Hepatocyte (in vitro differentiated cells): ENCODE data around the gene LRBA. TPM values are rescaled to one million over a fixed set of nuclear protein-coding genes. Genes with fewer than 3 reads are reported as not detected.
"Not testable (repeated sequence)": the region's sequence is repeated elsewhere in the genome, so short reads cannot be mapped to it uniquely, and the experiment has no call there.

Experiments used
- DNase-seq: peaks from one replicate; pipeline ENCODE4 v3.0.0-alpha.2; 2016; ENCODE audit warnings: low spot score
- H2AFZ ChIP-seq: fragments of 200-600 bp; sonication (generic); 2 replicates; pipeline ENCODE4 v1.6.0; 2016; ENCODE audit warnings: antibody characterized with exemption, mild to moderate bottlenecking
- H3K27ac ChIP-seq: fragments of 200-600 bp; sonication (generic); 2 replicates; pipeline ENCODE4 v1.5.1; 2016; ENCODE audit warnings: mild to moderate bottlenecking
- H3K27me3 ChIP-seq: fragments of 200-600 bp; sonication (generic); 2 replicates; pipeline ENCODE4 v1.6.1; 2016
- H3K36me3 ChIP-seq: fragments of 200-600 bp; sonication (generic); replicated peaks from 2 replicates; pipeline ENCODE4 v1.5.1; 2016; ENCODE audit warnings: low read depth; ENCODE audit not compliant: insufficient read depth
- H3K4me1 ChIP-seq: fragments of 200-600 bp; sonication (generic); 2 replicates; pipeline ENCODE4 v1.5.1; 2016; ENCODE audit warnings: mild to moderate bottlenecking, moderate library complexity; ENCODE audit not compliant: insufficient read depth
- H3K4me2 ChIP-seq: fragments of 200-600 bp; sonication (generic); 2 replicates; pipeline ENCODE4 v1.6.0; 2016
- H3K4me3 ChIP-seq: fragments of 200-600 bp; sonication (generic); 2 replicates; pipeline ENCODE4 v1.5.1; 2016; ENCODE audit warnings: mild to moderate bottlenecking
- H3K79me2 ChIP-seq: fragments of 200-600 bp; sonication (generic); 2 replicates; pipeline ENCODE4 v1.6.0; 2017; ENCODE audit warnings: mild to moderate bottlenecking
- H3K9me2 ChIP-seq: fragments of 200-600 bp; sonication (generic); replicated peaks from 2 replicates; pipeline ENCODE4 v1.6.0; 2017; ENCODE audit warnings: mild to moderate bottlenecking; ENCODE audit not compliant: insufficient read depth
- H3K9me3 ChIP-seq: fragments of 200-600 bp; sonication (generic); 2 replicates; pipeline ENCODE4 v1.5.1; 2016; ENCODE audit warnings: low read depth, mild to moderate bottlenecking
- H4K20me1 ChIP-seq: fragments of 200-600 bp; sonication (generic); 2 replicates; pipeline ENCODE4 v1.6.0; 2016; ENCODE audit warnings: mild to moderate bottlenecking; ENCODE audit not compliant: insufficient read depth, poor library complexity, severe bottlenecking
- CTCF ChIP-seq: fragments of 200-600 bp; sonication (generic); IDR thresholded peaks from 2 replicates; pipeline ENCODE4 v1.5.1; 2016; ENCODE audit warnings: antibody characterized with exemption, mild to moderate bottlenecking; ENCODE audit not compliant: poor library complexity
- EZH2 ChIP-seq: fragments of 200-600 bp; sonication (generic); IDR thresholded peaks from 2 replicates; pipeline ENCODE4 v1.6.1; 2016; ENCODE audit warnings: antibody characterized with exemption, mild to moderate bottlenecking, borderline replicate concordance
- EZH2phosphoT487 ChIP-seq: fragments of 200-600 bp; sonication (generic); IDR thresholded peaks from one replicate; pipeline ENCODE4 v1.6.1; 2018; ENCODE audit warnings: antibody characterized with exemption, mild to moderate bottlenecking, low read depth, moderate library complexity; ENCODE audit not compliant: unreplicated experiment, severe bottlenecking
- WGBS: methylation state at CpG from one replicate; pipeline ENCODE4 v1.1.6; 2016; ENCODE audit warnings: low lambda C conversion rate; ENCODE audit errors: missing lambda C conversion rate; 5-methylcytosine and 5-hydroxymethylcytosine counted together
- polyA plus RNA-seq: library from polyadenylated mRNA; unstranded; fragments of >200 nt; fragmentation: Nextera tagmentation; extraction: Ambion mirVana; gene quantifications from 2 replicates; pipeline ENCODE4 v1.2.1, GENCODE V29; 2016
- total RNA-seq: library from RNA; depleted of rRNA; stranded (reverse); fragments of >200 nt; gene quantifications from 2 replicates; pipeline ENCODE4 v1.2.3, GENCODE V29; 2014

LRBA gene
- total and polyA plus RNA-seq, 2 experiments from 2014 or later = 14.1 to 69.4 TPM

DNA sequence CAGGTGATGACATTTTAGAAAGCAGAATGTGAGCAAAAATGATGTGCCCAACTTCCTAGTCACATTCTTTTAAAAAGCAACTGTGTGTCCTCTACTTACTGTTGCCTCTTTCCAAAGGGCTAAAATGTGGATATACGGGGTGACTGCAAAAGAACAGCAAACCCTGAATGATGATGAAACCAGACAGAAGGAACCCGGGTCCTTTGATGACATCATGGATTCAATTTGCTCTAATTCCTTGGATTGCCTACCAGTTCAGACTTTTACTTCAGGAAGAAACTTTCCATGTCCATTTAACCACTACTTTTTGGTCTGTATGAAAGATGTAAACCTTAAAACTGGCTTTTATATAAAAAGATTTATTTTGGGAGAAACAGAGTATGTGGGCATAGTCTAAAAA, 624.0 kb downstream of the LRBA start:
- Histone ChIP-seq H2AFZ (no peak overlapping the region), H3K36me3 (no peaks in the 10 kb centered on the region), H3K4me2 (no peak overlapping the region), H3K27ac (no peak overlapping the region), H3K27me3 (no peaks in the 10 kb centered on the region), H3K9me3 (no peaks in the 10 kb centered on the region), H4K20me1 (no peaks in the 10 kb centered on the region), H3K4me1 (no peaks in the 10 kb centered on the region), H3K9me2 (no peaks in the 10 kb centered on the region), H3K4me3 (no peak overlapping the region), H3K79me2 (no peaks in the 10 kb centered on the region)
- TF ChIP-seq EZH2 = no peak
- TF ChIP-seq EZH2phosphoT487 = no peak
- no peak for TF ChIP-seq CTCF
- no peak for DNase-seq
- WGBS = 85% methylated on average over 2 of the region's 2 CpGs

DNA sequence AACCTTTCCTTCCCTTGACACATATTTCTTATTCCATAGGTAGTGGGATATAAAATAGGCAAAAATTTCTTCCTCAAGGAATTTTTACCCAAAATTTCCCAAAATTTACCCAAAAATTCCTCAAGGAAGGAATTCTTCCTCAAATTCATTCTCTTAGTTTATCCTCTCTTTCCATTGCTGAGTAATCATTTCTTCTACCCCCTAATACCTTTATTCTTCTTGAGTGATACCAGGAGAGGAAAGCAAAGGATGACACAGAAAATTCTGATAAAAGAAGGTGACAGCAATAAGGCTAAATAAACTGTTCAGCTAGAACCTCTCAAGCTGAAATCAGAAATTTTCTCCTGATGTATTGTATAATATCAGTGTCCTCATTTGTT, 624.6 kb downstream of the LRBA start:
- Histone ChIP-seq H3K9me3 (no peaks in the 10 kb centered on the region), H4K20me1 (no peaks in the 10 kb centered on the region), H3K4me2 (no peak overlapping the region), H3K4me3 (no peak overlapping the region), H3K9me2 (no peaks in the 10 kb centered on the region), H3K36me3 (no peaks in the 10 kb centered on the region), H2AFZ (no peak overlapping the region), H3K27me3 (no peaks in the 10 kb centered on the region), H3K79me2 (no peaks in the 10 kb centered on the region), H3K27ac (no peak overlapping the region), H3K4me1 (no peaks in the 10 kb centered on the region)
- TF ChIP-seq CTCF (no peak), EZH2 (no peak), EZH2phosphoT487 (no peak)
- DNase-seq = no peak

DNA sequence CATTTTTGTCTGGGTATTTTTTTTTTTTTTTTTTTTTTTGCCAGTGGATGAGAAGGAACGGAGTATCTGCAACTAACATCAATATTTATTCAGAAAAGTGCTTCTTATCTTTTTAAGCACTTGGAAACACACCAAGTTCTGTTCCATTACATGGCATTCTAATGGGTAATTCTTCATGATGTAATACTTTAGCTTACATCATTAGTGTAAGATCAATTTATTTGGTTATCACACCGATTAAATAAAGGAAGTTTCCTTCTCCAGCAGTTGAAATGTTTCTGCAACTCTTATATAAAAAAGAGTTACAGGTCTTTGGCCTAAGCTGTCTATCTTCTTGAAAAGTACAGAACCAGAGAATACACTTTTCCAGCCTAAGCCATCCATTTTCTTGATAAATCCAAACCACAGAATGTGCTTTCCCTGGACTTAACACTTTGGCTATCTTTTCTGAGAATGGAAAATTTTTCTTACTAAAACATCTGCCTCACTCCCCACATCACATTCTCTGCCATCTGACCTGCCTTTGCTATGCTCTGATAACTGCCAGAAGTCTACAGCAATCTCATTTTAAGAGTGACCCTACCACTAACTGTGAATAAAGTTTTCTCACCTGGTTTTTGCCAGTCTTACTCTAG, 625.1 kb downstream of the LRBA start:
- Histone ChIP-seq H3K79me2 (no peaks in the 10 kb centered on the region), H3K4me2 (no peak overlapping the region), H3K9me3 (no peaks in the 10 kb centered on the region), H3K27me3 (no peaks in the 10 kb centered on the region), H3K27ac (no peak overlapping the region), H3K36me3 (no peaks in the 10 kb centered on the region), H3K9me2 (no peaks in the 10 kb centered on the region), H4K20me1 (no peaks in the 10 kb centered on the region), H3K4me3 (no peak overlapping the region), H2AFZ (no peak overlapping the region), H3K4me1 (no peaks in the 10 kb centered on the region)
- WGBS = 66% methylated on average over 2 of the region's 2 CpGs
- peak; percentile 7 for DNase-seq
- no peak for TF ChIP-seq EZH2phosphoT487
- TF ChIP-seq CTCF = no peak
- TF ChIP-seq EZH2 = no peak

DNA sequence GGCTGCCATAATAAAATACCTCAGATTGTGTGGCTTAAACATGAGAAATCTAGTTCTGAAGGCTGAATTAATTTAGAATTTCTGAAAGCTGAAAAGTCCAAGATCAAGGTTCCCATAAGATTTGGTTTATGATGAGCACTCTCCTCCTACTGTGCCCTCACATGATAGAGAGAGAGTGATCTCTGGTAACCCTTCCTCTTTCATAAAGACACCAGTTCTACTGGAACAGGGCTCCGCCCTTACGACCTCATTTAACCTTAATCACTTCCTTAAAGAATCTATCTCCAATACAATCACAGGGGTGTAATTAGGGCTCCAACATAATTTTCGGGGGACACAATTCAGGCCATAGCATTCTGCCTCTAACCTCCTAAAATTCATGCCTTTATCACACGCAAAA, 627.1 kb downstream of the LRBA start:
- 95% methylated on average over 4 of the region's 4 CpGs for WGBS
- no peaks in the 10 kb centered on the region for H3K36me3 ChIP-seq
- no peak for TF ChIP-seq EZH2
- H3K79me2 ChIP-seq = no peaks in the 10 kb centered on the region
- H3K4me3 ChIP-seq = no peak overlapping the region
- H3K4me1 ChIP-seq = no peaks in the 10 kb centered on the region
- H3K27ac ChIP-seq = no peak overlapping the region
- no peaks in the 10 kb centered on the region for H4K20me1 ChIP-seq
- no peaks in the 10 kb centered on the region for H3K9me3 ChIP-seq
- no peaks in the 10 kb centered on the region for H3K9me2 ChIP-seq
- no peak overlapping the region for H2AFZ ChIP-seq
- no peak overlapping the region for H3K4me2 ChIP-seq
- no peak for DNase-seq
- no peaks in the 10 kb centered on the region for H3K27me3 ChIP-seq

GRCh38 chr4:150386415-150386814, 628.7 kb downstream of the LRBA start:
- not testable (repeated sequence) for H3K27me3 ChIP-seq, H3K4me1 ChIP-seq, H4K20me1 ChIP-seq, H3K9me3 ChIP-seq, H3K4me3 ChIP-seq, H3K79me2 ChIP-seq, H3K27ac ChIP-seq, H2AFZ ChIP-seq, H3K36me3 ChIP-seq, DNase-seq, H3K4me2 ChIP-seq, H3K9me2 ChIP-seq
- WGBS = 100% methylated on average over 2 of the region's 2 CpGs
